T-helper 17 cell (primary cell): Measurements from ENCODE around the gene RPP25L. TPM values are rescaled to one million over a fixed set of nuclear protein-coding genes. Genes with fewer than 3 reads are reported as not detected.

ENCODE experiments used
- ATAC-seq: fragments of 150-1000 bp; cut with Tn5 transposase; 2 replicates; pipeline ENCODE4 v1.10.0; 2021; ENCODE audit warnings: mild to moderate bottlenecking, moderate library complexity
- DNase-seq, 3 donors: peaks; one replicate each; pipeline versions ENCODE4 v3.0.0 to v3.0.0-alpha.2; 2020 to 2021
- H3K9me3 ChIP-seq: one replicate; pipeline ENCODE4 v1.7.0; 2013; ENCODE audit warnings: low read length, mild to moderate bottlenecking; ENCODE audit not compliant: control insufficient read depth, poor library complexity, severe bottlenecking
- H3K27ac Mint-ChIP-seq: one replicate; pipeline ENCODE4 v1.8.0; 2022; ENCODE audit warnings: mild to moderate bottlenecking, moderate library complexity, mixed read lengths
- H3K27me3 Mint-ChIP-seq: one replicate; pipeline ENCODE4 v1.8.0; 2022; ENCODE audit warnings: mixed read lengths
- H3K36me3 Mint-ChIP-seq: one replicate; pipeline ENCODE4 v1.8.0; 2022; ENCODE audit warnings: low read depth, mixed read lengths
- H3K4me1 Mint-ChIP-seq: one replicate; pipeline ENCODE4 v1.8.0; 2022; ENCODE audit warnings: mild to moderate bottlenecking, mixed read lengths
- H3K4me3 Mint-ChIP-seq: one replicate; pipeline ENCODE4 v1.8.0; 2022; ENCODE audit warnings: mild to moderate bottlenecking, moderate library complexity, mixed read lengths
- total RNA-seq, 4 donors: library from RNA in 2 of 4; stranded (reverse) in 2 of 4; gene quantifications; one replicate each; pipeline ENCODE4 v1.2.3 and lab custom pipeline; 2022 to 2026

The RPP25L gene, protein sequence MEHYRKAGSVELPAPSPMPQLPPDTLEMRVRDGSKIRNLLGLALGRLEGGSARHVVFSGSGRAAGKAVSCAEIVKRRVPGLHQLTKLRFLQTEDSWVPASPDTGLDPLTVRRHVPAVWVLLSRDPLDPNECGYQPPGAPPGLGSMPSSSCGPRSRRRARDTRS
- 1 to 10 TPM; 8.3 to 9.0 TPM for total RNA-seq
- total RNA-seq (lab: John Stamatoyannopoulos, UW), result 4.7 to 12.3 reads per million in 2 donors

- Mint-ChIP-seq H3K27ac (peak within 1 kb of the TSS; percentile 93), H3K4me3 (peak within 1 kb of the TSS; percentile 94), H3K36me3 (peaks cover 11% of the 10 kb centered on the region), H3K27me3 (no peaks in the 10 kb centered on the region), H3K4me1 (peaks cover 28% of the 10 kb centered on the region)
- H3K9me3 ChIP-seq, result no peaks in the 10 kb centered on the region
- ATAC-seq (peak; percentile 92), DNase-seq (peak; percentile 74 to 91 (median 82))
Observed at GRCh38 chr9:34611811-34612787, at the start of gene RPP25L. Gene RPP25L (minus strand): TSS chr9:34612097. CDS start chr9:34611296, 801 bp downstream.

- H3K9me3 ChIP-seq, result no peaks in the 10 kb centered on the region
- peaks cover 5% of the 10 kb centered on the region for H3K36me3 Mint-ChIP-seq
- no peak for ATAC-seq
- H3K27ac Mint-ChIP-seq, result no peak overlapping the region
- no peak overlapping the region for H3K4me3 Mint-ChIP-seq
- H3K4me1 Mint-ChIP-seq, result peaks cover 49% of the 10 kb centered on the region
- no peaks in the 10 kb centered on the region for H3K27me3 Mint-ChIP-seq
- DNase-seq, result no peak
Observed at GRCh38 chr9:34659592-34660253, 47.8 kb upstream of the RPP25L start.

GRCh38 chr9:34658461-34658860 lies 46.6 kb upstream of the RPP25L start:
- no peaks in the 10 kb centered on the region for H3K27me3 Mint-ChIP-seq
- H3K4me3 Mint-ChIP-seq, result no peak overlapping the region
- H3K9me3 ChIP-seq, result no peaks in the 10 kb centered on the region
- H3K36me3 Mint-ChIP-seq, result peaks cover 5% of the 10 kb centered on the region
- no peak for ATAC-seq
- H3K4me1 Mint-ChIP-seq, result peaks cover 42% of the 10 kb centered on the region
- H3K27ac Mint-ChIP-seq, result peak overlapping the region; percentile 51
- no peak for DNase-seq

DNA sequence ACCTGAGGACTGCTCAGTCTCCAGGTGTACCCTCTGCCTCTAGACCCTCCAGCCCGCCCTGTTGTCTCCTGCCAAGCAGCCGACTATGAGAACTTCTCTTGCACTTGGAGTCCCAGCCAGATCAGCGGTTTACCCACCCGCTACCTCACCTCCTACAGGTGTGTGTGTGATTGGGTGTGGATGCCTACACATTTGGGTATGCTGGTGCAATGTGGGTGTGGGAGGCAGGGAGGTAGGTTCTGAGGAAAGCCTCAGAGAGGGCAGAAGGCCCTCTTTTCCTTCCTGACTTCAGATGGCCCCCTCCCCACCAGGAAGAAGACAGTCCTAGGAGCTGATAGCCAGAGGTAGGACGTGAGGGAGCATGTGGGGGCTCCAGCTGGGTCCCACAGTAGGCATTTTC lies 45.1 kb upstream of the RPP25L start:
- no peak overlapping the region for H3K4me3 Mint-ChIP-seq
- ATAC-seq (no peak), DNase-seq (no peak)
- H3K36me3 Mint-ChIP-seq, result peaks cover 7% of the 10 kb centered on the region
- peak overlapping the region; percentile 67 for H3K27ac Mint-ChIP-seq
- H3K27me3 Mint-ChIP-seq, result no peaks in the 10 kb centered on the region
- peaks cover 40% of the 10 kb centered on the region for H3K4me1 Mint-ChIP-seq
- no peaks in the 10 kb centered on the region for H3K9me3 ChIP-seq

- H3K27ac Mint-ChIP-seq, result peak overlapping the region; percentile 67
- H3K4me3 Mint-ChIP-seq, result no peak overlapping the region
- H3K36me3 Mint-ChIP-seq, result peaks cover 5% of the 10 kb centered on the region
- no peaks in the 10 kb centered on the region for H3K9me3 ChIP-seq
- ATAC-seq (no peak), DNase-seq (no peak)
- H3K4me1 Mint-ChIP-seq, result peaks cover 28% of the 10 kb centered on the region
- H3K27me3 Mint-ChIP-seq, result no peaks in the 10 kb centered on the region
Observed at GRCh38 chr9:34655394-34655793, 43.5 kb upstream of the RPP25L start.

- ATAC-seq (no peak), DNase-seq (no peak)
- H3K27ac Mint-ChIP-seq, result no peak overlapping the region
- no peaks in the 10 kb centered on the region for H3K9me3 ChIP-seq
- H3K4me3 Mint-ChIP-seq, result no peak overlapping the region
- no peaks in the 10 kb centered on the region for H3K27me3 Mint-ChIP-seq
- peaks cover 3% of the 10 kb centered on the region for H3K36me3 Mint-ChIP-seq
- H3K4me1 Mint-ChIP-seq, result peaks cover 30% of the 10 kb centered on the region
Observed at GRCh38 chr9:34654323-34655051, 42.6 kb upstream of the RPP25L start.

DNA sequence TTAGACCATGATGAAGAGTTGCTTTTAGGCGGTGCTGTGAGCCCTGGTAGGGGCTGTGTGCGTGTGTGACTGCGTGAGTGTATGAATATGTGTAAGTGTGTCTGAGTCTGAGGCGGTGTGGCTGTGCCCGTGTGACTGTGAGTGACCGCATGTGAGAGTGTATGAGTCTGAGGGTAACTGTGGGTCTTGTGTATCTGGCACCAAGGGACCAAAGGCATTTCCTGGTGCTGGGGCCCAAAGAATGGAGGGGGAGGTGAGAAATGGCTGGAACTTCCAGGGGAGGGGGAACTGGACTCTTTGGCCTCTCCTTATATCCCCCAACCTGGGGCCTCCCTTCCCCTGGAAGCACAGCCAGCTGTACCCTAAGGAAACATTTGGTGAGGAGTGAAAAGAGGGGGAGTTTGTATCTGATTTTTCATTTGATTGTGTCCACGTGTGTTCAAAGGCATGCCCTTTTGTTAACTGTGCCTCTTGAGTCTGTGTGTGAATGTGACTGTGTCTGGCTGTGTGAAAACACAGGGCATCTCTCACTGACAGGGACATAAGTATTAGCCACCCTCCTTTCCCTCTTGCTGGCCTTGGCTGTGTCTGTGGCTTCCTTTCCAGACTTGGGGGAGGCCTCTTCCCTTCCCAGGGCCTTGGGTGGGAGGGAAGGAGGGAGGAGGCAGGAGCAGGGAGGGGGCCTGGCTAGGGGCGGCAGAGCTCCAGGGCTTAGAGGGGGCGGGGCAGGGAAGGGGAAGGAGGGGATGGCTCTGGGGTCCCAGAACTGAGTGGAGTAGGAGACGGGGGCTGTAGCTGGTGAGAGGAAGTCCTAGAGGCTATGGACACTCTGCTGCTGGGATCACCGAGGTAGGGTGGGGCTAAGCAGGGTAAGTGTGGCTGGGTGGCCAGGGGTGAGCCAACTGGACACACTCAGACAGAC lies 41.5 kb upstream of the RPP25L start:
- peaks cover 38% of the 10 kb centered on the region for H3K4me1 Mint-ChIP-seq
- peaks cover 6% of the 10 kb centered on the region for H3K36me3 Mint-ChIP-seq
- H3K9me3 ChIP-seq, result no peaks in the 10 kb centered on the region
- H3K4me3 Mint-ChIP-seq, result peak overlapping the region; percentile 4
- H3K27ac Mint-ChIP-seq, result peak overlapping the region; percentile 87
- no peaks in the 10 kb centered on the region for H3K27me3 Mint-ChIP-seq
- DNase-seq (no peak), ATAC-seq (no peak)

DNA sequence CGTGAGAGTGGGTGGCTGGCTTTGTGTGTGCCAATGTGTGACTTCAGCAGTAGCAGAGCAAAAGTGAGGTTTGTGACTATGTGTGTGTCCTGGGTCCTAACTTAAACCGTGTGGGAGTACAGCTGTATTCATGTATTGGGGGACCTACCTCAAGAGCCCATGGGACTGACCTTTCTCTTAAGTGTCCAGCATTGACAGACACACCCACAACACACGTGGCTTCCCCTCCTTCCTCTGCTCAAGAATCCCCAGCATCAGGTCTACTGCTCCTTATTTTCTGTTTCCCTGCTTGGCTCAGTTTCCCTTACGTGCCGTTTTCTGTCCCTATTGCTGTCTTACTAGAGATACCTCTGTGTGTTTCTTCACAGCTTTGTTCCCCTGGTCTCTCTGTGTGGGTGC lies 40.7 kb upstream of the RPP25L start:
- DNase-seq (no peak), ATAC-seq (no peak)
- H3K9me3 ChIP-seq, result no peaks in the 10 kb centered on the region
- H3K27ac Mint-ChIP-seq, result peak overlapping the region; percentile 87
- peak overlapping the region; percentile 78 for H3K4me3 Mint-ChIP-seq
- peaks cover 8% of the 10 kb centered on the region for H3K36me3 Mint-ChIP-seq
- no peaks in the 10 kb centered on the region for H3K27me3 Mint-ChIP-seq
- peaks cover 46% of the 10 kb centered on the region for H3K4me1 Mint-ChIP-seq

DNA sequence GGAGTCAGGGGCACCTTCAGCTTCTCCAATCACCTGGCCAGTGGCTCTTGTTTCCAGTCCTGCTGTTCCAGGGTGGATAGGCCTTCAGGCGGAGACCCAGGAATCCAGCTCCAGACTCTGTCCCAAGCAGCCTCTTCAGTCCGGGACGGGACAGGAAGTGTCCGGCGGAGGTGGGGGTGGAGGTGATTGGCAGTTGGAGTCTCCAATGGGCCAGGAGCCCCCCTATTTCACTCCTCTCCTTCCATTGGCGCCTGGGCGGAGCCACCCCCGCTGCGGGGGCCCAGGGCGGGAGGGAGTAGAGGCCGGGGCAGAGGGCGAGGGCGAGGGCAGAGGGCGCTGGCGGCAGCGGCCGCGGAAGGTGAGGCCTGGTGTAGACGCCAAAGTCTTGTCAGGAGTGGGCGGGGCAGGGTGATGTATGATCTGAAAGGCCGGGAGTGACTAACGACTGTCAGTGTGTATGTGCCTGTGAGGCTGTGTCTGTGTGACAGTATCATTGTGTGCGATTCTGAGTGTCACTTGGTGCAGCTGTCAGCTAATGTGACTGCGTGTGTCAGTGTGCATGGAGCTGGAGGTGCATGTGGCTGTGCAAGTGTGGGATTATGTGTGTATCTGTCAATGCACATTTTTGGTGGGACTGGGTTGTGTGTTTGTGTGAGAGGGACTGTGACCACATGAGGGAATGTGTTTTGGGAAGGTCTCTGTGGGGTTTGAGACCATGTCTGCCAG lies 40.1 kb upstream of the RPP25L start, which contains the start of gene IL11RA:
IL11RA (plus strand) TSS at position 310 of the 726 bp plus-strand sequence. CDS start 3,033 bp downstream, outside the sequence.
- DNase-seq (no peak), ATAC-seq (peak; percentile 60)
- Mint-ChIP-seq H3K4me3 (peak within 1 kb of the TSS; percentile 78), H3K36me3 (peaks cover 8% of the 10 kb centered on the region), H3K27ac (peak within 1 kb of the TSS; percentile 87), H3K27me3 (no peaks in the 10 kb centered on the region), H3K4me1 (peaks cover 50% of the 10 kb centered on the region)
- H3K9me3 ChIP-seq, result no peaks in the 10 kb centered on the region

DNA sequence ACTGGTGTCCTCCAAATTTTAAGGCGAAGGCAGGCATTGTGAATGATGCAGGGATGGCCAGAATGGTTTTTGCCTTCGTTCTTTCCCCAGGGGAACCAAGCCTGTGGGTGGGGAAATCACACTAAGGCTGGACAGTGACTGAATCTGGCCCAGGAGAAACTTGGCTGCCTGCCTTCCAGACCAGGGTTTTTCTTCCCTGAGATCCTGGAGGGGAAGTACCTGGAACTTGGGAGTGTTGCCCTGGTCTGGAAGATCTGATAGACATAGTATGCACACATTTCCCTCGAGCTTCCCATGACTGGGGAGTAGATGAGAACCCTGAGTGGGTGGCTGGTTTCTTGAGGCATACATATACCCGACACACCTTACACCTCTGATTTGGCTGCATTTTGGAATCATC lies 39.4 kb upstream of the RPP25L start:
- peaks cover 47% of the 10 kb centered on the region for H3K4me1 Mint-ChIP-seq
- H3K27me3 Mint-ChIP-seq, result no peaks in the 10 kb centered on the region
- H3K36me3 Mint-ChIP-seq, result peaks cover 8% of the 10 kb centered on the region
- H3K9me3 ChIP-seq, result no peaks in the 10 kb centered on the region
- no peak for DNase-seq
- no peak for ATAC-seq
- no peak overlapping the region for H3K4me3 Mint-ChIP-seq
- H3K27ac Mint-ChIP-seq, result no peak overlapping the region

DNA sequence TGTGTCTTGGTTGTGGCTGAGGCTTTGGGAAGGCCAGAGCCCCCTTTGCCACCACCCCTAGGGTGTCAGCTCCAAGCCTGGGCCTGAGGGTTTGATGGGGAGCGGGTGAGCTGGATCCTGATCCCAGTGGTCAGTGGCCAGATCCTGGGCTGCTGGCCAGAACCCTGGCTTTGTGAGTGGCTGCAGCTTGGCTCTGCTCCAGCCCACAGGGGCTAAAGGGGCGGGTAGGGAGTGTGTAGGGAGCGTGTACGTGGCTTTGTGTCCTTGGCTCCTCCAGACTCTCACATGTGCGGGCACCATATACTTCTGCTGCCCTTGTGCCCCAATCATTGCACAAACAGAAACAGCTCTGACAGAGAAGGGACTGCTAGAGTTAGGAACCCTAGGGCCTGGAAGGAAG lies 38.9 kb upstream of the RPP25L start:
- ATAC-seq (no peak), DNase-seq (no peak)
- H3K9me3 ChIP-seq, result no peaks in the 10 kb centered on the region
- Mint-ChIP-seq H3K27me3 (no peaks in the 10 kb centered on the region), H3K4me3 (no peak overlapping the region), H3K27ac (peak overlapping the region; percentile 62), H3K4me1 (peaks cover 45% of the 10 kb centered on the region), H3K36me3 (peaks cover 8% of the 10 kb centered on the region)
